Suprapubic skin (tissue), 4 donors: ENCODE results near the gene PITX1.

Experiments
- EP300 ChIP-seq: sonication (generic); formaldehyde crosslinking; IDR thresholded peaks from one replicate; pipeline ENCODE4 v1.6.1; 2017; ENCODE audit warnings: antibody characterized with exemption
- POLR2A ChIP-seq, 2 donors: fragments of 450-650 bp; IDR thresholded peaks; one replicate each; pipeline ENCODE4 v1.6.1; 2017; ENCODE audit warnings: antibody characterized with exemption in 2 of 2, mild to moderate bottlenecking in 2 of 2, moderate library complexity in 2 of 2
- POLR2AphosphoS5 ChIP-seq, 3 donors: sonication (generic); formaldehyde crosslinking; IDR thresholded peaks; one replicate each; pipeline ENCODE4 v1.6.1; 2017; ENCODE audit warnings: antibody characterized with exemption in 3 of 3
- TF ChIP-seq, protein P1 (sequence below), 2 donors: fragments of 200-600 bp in 1 of 2; fragments of 450-650 bp in 1 of 2; sonication (generic) in 1 of 2; IDR thresholded peaks; one replicate each; pipeline ENCODE4 v1.5.1; 2016 to 2019; ENCODE audit warnings: antibody characterized with exemption in 2 of 2, mild to moderate bottlenecking in 1 of 2, moderate library complexity in 1 of 2

DNA sequence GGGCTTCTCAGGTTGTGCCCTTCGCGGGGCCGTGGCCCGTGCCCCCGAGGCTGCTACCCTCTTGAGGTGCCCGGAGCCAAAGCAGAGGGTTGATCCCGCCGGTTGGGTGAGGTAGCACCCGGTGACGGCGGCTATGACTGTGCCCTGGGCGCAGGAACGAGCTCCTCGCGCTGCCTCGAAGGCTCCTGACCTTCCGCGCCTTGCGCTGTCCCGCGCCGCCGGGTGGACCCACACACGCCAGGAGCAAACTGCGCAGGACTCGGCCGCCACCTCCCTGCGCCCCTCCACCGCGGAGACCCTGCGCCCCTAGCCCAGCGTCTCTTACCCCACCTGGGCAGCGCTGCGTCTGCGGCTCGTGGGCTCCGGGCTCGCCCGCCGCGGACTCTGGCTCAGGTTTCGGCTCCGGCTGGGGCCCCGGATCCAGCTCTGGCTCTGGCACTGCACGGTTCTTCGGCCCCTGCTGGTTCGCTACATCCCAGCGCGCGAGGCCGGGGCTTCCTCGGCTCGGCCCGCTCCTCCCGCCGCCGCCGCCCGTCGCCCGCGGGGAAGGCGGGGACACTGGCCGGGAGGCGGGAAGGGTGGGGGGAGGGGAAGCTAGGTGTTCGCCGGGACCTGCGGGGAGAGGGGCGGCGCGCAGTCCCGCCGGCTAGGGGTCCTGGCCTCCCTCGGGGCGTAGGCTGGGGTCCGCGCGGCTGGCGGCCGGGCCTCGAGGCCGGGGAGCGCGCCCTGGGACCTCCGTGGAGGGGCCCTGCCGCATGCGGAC, 5.4 kb upstream of the PITX1 start:
- TF ChIP-seq, protein P1, sequence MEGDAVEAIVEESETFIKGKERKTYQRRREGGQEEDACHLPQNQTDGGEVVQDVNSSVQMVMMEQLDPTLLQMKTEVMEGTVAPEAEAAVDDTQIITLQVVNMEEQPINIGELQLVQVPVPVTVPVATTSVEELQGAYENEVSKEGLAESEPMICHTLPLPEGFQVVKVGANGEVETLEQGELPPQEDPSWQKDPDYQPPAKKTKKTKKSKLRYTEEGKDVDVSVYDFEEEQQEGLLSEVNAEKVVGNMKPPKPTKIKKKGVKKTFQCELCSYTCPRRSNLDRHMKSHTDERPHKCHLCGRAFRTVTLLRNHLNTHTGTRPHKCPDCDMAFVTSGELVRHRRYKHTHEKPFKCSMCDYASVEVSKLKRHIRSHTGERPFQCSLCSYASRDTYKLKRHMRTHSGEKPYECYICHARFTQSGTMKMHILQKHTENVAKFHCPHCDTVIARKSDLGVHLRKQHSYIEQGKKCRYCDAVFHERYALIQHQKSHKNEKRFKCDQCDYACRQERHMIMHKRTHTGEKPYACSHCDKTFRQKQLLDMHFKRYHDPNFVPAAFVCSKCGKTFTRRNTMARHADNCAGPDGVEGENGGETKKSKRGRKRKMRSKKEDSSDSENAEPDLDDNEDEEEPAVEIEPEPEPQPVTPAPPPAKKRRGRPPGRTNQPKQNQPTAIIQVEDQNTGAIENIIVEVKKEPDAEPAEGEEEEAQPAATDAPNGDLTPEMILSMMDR (IDR thresholded peaks at IDR 0.05) = no peak
- TF ChIP-seq EP300 (no peak), POLR2A (IDR thresholded peaks at IDR 0.05) (no peak), POLR2AphosphoS5 (IDR thresholded peaks at IDR 0.05) (no peak)
